NCI-H2227 treated with DMSO at 0.1 percent for 48 hours (cell line): ENCODE measurements around the gene ABO.
"Not testable (repeated sequence)": the region's sequence is repeated elsewhere in the genome, so short reads cannot be mapped to it uniquely, and the experiment has no call there.

Experiments used
- DNase-seq: peaks from one replicate; lab custom pipeline; 2025; lab: John Stamatoyannopoulos, UW

The ABO gene

DNA sequence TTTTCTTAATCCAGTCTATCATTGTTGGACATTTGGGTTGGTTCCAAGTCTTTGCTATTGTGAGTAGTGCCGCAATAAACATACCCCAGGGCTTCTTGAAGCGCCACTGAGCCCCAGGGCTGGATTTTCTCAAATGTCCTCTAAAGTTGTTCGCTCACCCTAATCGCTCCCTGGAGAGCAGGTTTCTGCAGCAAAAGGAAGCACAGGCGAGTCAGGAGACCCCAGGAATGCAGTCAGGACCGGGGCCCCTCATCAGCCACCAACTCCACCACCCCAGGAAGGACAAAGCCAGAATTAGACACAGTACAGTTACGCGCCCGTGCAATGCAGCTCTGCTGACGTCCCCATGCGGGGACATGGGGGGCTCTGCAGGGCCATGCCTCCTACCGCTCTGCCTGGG, 50.2 kb downstream of the ABO start:
- no peak for DNase-seq

DNA sequence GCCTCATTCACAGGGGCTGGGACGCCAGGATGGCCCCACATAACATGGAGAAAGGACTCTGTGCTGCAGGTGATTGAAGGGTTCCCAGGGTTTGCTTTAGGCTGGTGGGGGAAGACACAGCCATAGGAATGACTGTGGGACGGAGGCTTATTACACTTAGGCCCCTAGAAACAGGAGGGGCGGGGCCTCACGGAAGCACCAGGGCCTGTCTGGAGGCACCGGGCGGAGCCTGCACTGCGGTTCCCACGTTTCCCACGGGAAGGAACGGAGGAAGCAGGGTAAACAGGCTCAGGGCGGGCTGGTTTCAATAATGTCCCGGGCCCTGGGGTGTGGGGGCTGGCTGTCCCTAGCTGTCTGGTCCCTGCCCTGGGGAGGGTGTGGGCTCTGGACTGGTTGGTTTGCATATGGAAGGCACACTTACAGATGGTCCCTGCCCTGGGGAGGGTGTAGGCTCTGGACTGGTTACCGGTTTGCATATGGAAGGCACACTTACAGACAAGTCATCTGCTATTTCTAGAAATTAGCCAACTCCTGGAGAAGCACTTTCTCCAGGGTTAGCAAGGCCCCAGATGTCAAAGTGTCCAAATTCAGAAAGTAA, 51.7 kb downstream of the ABO start:
- DNase-seq, result not testable (repeated sequence)

DNA sequence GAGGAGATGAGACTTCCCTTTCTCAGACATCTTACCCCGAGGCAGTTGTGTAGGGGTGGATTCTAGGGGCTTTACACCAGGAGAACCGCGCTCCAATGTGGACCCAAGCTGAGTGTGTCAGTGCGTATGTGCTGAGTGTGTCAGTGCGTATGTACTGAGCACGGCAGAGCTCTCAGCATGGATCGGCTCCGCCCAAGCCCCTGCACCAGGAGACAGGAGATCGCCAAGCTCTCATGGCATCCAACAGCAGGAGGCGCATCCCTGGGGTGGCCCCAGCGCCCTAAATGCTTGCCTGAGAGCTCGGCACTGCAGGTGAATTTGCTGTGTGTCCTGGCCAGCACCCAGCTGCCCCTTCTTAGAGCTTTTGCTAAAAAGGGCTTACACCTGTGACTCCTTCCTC, 53.0 kb downstream of the ABO start:
- DNase-seq, result not testable (repeated sequence)

GRCh38 chr9:133221177-133221809, 53.7 kb downstream of the ABO start:
- DNase-seq, result no peak

DNA sequence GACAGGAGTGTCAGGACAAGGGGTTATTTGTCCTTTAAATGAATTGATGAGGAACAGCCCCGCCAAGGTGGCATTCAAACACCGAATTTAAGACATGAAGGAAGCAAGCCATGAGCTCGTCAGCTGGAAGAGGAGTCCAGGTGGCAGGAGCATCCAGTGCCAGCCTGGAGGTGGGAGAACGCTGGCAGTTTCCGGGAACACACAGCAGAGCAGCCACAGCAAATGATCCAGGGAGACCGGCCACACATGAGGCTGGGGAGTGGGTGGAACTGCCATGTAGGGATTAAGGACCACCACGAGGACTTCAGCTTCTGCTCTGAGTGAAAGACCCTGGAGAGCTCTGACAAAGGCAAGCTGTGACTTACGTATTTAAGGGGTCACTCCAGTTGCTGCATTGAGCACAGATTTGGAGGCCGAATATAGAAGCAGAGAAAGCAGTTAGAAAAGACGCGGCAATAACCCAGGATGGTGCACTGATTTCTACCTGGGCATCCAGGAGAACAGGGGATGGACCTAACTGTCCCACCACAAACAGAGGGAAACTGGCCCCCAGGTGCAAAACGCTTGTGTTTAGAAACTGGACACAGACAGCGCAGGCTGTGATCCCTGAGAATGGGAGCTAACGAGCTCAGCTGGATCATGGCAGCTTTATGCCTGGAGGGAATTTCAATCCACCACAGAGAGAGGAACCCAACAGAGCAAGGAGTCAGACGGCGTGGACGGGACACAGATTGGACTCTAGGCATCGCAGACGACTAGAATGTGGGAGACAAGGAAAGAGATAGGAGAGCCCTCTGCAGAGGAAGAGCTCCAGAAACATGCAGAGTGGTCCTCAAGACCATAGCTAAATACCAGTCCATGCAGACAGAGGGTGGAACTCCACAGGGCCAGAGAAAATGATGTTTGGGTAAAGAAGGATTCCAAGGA, 56.7 kb downstream of the ABO start:
- not testable (repeated sequence) for DNase-seq

DNA sequence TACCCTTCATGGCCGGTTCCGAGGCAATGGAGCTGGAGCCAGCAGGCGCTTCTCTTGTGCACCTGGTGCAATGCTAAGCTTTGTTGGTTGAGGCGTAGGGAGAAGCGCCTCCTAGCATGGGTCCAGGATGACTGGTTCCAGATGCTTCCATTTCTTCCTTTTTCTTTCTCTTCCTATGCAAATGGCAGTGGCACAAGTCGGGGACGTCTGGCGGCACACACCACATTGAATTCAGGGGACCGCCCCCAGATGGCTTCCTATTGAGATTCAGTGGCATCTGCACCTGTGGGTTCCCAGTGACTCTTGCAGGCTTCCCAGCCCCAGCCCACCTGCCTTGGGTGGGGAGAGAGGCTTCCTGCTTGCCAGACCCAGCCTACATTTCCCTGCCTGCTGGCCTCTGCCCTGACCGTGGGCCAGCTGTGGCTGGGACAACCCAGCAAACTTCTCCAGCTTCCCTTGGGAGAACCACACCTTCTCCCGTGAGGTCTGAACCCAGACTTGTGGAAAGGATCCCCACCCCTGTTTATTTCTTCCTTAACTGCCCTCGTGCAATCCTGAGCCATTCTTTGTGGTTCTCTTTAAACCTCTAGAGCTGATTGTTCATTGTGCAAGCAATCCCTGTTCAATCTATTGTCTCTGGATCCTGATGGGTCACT, 57.5 kb downstream of the ABO start:
- not testable (repeated sequence) for DNase-seq

DNA sequence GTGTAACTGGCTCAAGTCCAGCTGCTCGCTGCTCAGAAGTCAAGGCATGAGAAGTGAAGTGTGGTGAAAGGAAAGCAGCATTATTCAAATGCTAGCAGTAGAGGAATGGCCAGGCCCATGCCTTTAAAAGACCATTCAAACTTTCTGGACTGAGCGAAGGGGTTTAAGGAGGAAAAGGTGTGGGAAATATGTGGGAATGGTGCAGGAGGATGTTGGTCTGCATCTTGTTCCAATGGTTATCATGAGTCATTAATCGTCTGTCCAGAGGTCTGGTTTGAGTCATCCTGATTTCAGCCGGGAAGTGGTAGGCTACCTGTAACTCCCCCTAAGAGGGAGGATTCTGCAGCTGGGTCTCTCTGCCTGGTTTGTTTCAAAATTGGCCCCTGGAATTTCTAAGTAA, 60.7 kb downstream of the ABO start:
- DNase-seq, result not testable (repeated sequence)

DNA sequence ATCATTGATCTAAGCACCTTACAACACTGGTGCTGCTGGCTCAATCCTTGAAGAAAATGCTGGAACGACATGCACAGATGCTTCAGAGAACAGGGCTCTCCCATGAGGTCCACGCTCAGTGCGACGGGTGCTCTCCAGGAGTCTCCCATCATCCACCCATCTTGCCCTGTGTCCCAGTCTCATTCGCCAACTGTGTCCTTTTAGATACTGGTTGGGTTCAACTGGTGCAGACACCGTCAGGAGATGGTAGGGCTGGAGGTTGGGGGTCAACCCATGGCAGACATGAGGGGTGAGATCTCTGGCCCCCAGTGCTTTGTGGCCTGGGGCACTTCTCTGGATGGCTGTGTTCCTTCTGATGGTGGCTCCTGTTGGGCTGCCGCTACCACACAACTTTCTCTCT, 64.4 kb downstream of the ABO start:
- no peak for DNase-seq

GRCh38 chr9:133210202-133210532, 64.8 kb downstream of the ABO start:
- DNase-seq, result no peak

- DNase-seq, result not testable (repeated sequence)
Measured at GRCh38 chr9:133209327-133210201, 65.4 kb downstream of the ABO start.

GRCh38 chr9:133208880-133209300, 66.1 kb downstream of the ABO start, which contains the start of gene OBP2B:
TSS of gene OBP2B (minus strand) at chr9:133209250. CDS start at chr9:133209199, 51 bp downstream.
- not testable (repeated sequence) for DNase-seq

DNA sequence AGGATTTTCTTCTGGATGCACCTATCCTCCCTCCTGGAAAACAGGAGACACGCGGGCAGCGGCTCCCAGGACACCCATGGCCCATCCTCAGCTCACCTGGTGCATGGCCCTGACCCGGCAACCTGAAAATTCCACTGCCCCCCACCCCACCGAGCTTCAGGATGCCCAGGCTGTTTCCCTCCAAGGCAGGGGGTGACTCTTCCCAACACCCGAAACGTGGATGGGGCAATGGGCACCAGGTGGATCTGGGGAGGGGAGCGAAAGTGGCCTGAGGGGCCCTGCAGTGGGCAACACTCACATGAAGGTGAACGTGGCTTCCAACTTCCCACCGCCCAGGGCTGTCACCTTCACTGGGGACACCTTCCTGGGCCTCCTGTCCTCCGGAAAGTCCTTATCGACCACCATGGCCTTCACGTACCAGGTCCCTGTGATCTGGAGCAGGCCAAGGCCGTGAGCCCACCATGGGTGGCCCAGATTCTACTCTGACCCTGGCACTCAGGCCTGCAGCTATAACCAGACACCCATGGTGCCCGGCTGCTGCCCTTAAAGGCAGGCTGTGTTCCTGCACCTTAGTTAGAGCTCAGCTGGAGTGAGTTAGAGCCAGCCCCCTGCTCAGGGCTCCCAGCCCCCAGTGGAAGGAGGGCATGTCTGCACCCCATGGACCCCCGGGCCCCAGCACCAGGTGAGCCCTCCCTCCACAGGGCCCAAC, 66.7 kb downstream of the ABO start:
- DNase-seq, result not testable (repeated sequence)

- DNase-seq, result no peak
Measured at GRCh38 chr9:133207540-133208170, 67.3 kb downstream of the ABO start.

DNA sequence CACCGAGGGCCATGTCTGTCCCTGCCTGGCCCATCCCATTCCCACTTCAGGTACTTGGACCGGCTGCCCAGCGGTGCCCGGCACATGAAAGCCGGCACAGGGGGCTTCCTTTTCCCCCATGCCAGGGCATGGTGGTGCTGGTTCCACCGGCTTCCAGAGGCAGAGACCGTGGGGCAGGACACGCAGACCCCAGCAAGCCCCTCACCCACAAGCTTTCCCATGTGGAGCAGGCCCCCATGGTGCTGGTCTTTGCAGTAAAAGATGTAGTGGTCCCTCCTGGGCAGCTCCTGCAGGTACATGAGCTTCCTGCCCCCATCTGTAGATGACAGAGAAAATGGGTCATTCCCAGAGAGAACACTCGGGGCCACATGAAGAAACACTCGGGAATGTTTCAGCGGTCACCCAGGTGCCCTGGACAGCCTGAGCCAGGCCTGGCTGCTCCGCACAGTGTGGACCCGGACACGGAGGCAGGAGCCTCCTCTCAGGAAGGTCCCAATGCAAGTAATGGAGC, 67.9 kb downstream of the ABO start:
- DNase-seq, result no peak

GRCh38 chr9:133205996-133206931, 68.7 kb downstream of the ABO start:
- DNase-seq, result no peak

DNA sequence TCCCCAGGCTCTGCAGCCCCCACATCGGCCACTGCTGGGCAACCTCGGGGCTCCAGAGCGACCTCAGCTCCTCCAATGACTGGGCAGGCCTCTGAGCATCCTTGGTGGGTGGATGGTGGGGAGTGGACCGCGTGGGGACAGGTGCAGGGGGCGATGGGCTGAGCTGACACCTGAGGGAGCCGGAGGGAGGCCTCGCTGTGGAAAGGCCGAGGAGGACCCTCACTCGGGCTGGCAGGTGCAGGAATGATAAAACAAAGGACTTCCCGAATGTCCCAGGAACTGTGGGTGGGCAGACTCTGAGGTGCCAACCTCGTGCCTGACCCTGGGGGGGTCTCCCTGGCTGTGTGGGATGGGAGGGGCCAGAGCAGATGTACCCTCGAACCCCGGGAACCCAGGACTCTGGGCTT, 69.5 kb downstream of the ABO start:
- DNase-seq, result not testable (repeated sequence)
